Psoas muscle (tissue), 8 donors: ENCODE results near the gene MGA. TPM values are rescaled to one million over a fixed set of nuclear protein-coding genes. Genes with fewer than 3 reads are reported as not detected.

Experiments used
- ATAC-seq, 4 donors: fragments of 200-7000 bp; cut with Tn5 transposase; one replicate each; pipeline ENCODE4 v1.9.1; 2020; ENCODE audit warnings: moderate library complexity in 3 of 4, mild to moderate bottlenecking in 2 of 4
- DNase-seq, 2 donors: peaks; one replicate each; pipeline ENCODE4 v3.0.0-alpha.2; 2020
- H3K27ac ChIP-seq: fragments of 200-600 bp; one replicate; pipeline ENCODE4 v1.8.0; 2022
- H3K27me3 ChIP-seq, 3 donors: fragments of 200-600 bp in 1 of 3; one replicate each; pipeline versions ENCODE4 v1.6.1 to v1.8.0; 2013 to 2022; ENCODE audit warnings: low read length in 2 of 3, mild to moderate bottlenecking in 2 of 3, moderate library complexity in 1 of 3; ENCODE audit not compliant: insufficient read depth in 3 of 3
- H3K36me3 ChIP-seq, 2 donors: fragments of 200-600 bp in 1 of 2; one replicate each; pipeline versions ENCODE4 v1.6.1 to v1.8.0; 2013 to 2022; ENCODE audit warnings: low read depth in 1 of 2, mild to moderate bottlenecking in 1 of 2, moderate library complexity in 1 of 2; ENCODE audit not compliant: insufficient read depth in 1 of 2
- H3K4me1 ChIP-seq: fragments of 200-600 bp; one replicate; pipeline ENCODE4 v1.8.0; 2022
- H3K4me3 ChIP-seq: fragments of 200-600 bp; one replicate; pipeline ENCODE4 v1.8.0; 2022; ENCODE audit warnings: mild to moderate bottlenecking
- H3K9me3 ChIP-seq: fragments of 200-600 bp; one replicate; pipeline ENCODE4 v1.8.0; 2022
- CTCF ChIP-seq: fragments of 200-600 bp; IDR thresholded peaks from one replicate; pipeline ENCODE4 v1.8.0; 2022; ENCODE audit warnings: antibody characterized with exemption
- WGBS, 3 donors: extraction: QIAGEN DNeasy Blood & Tissue Kit; methylation state at CpG; one replicate each; pipeline versions ENCODE4 v1.1.6 to v1.1.7; 2013; 5-methylcytosine and 5-hydroxymethylcytosine counted together
- intact Hi-C, 2 donors: fragments of 100-400 bp; cut with DNase I; formaldehyde crosslinking; loops; one replicate each; pipeline versions ENCODE4 v1.11.0 to v1.14.2; 2022
- polyA plus RNA-seq, 3 donors: library from polyadenylated mRNA; stranded (reverse); fragments of 200-250 nt; gene quantifications; one replicate each; pipeline ENCODE4 v1.2.3, GENCODE V29; 2013
- total RNA-seq, 4 donors: library from RNA; stranded (reverse); fragmentation: NEBNext Ultra II Directional in 2 of 4; extraction: Animal tissue kit (Norgen Biotek cat#: 25700) in 2 of 4; gene quantifications; one replicate each; pipeline versions ENCODE4 v1.2.1 to v1.2.4, GENCODE V29; 2021 to 2023
- donor health status: healthy with polysubstance abuse.
- donor health status: DM: no; HTN: no; CAD: no; lungs with moderate emphysema.
- donor health status: Bipolar disorder and iron deficiency.
- donor health status: healthy.
- donor health status: DM: yes; HTN: yes; CAD: no.
- donor health status: DM: no; HTN: no; CAD: no.
- donor health status: DM: no; HTN: no; CAD: no.
- donor health status: DM: yes; HTN: yes; CAD: no.

The MGA gene
- total and polyA plus RNA-seq, 7 donors: 2.6 to 25.8 (median 13.1) TPM

GRCh38 chr15:41813426-41813825 is 153.2 kb downstream of the MGA start:
- intact Hi-C loops: loop anchor here in 1 of 2 donors (5.0 kb wide), 2 partner anchors 256 to 346 kb away; partner anchors contain the start of gene TYRO3
- Histone ChIP-seq H3K9me3 (no peaks in the 10 kb centered on the region), H3K4me3 (no peak overlapping the region), H3K4me1 (no peaks in the 10 kb centered on the region), H3K27me3 (no peaks in the 10 kb centered on the region), H3K27ac (no peak overlapping the region), H3K36me3 (peaks cover 3 to 57% of the 10 kb centered on the region in 2 donors)
- WGBS, 3 donors: 87 to 89% (median 88%) methylated on average over 8 of the region's 8 CpGs
- no peak for TF ChIP-seq CTCF
- no peak for DNase-seq
- ATAC-seq: no peak

GRCh38 chr15:41814534-41814933 is 154.3 kb downstream of the MGA start:
- DNase-seq (no peak), ATAC-seq (no peak)
- no peak overlapping the region for H3K27ac ChIP-seq
- H3K27me3 ChIP-seq: no peaks in the 10 kb centered on the region
- no peak for TF ChIP-seq CTCF
- no peak overlapping the region for H3K4me3 ChIP-seq
- 87 to 94% (median 93%) methylated on average over 5 of the region's 5 CpGs for WGBS, 3 donors
- intact Hi-C loops: loop anchor here in 1 of 2 donors (5.0 kb wide), 2 partner anchors 257 to 347 kb away; partner anchors contain the start of gene TYRO3
- no peaks in the 10 kb centered on the region for H3K9me3 ChIP-seq
- peaks cover 3 to 68% of the 10 kb centered on the region in 2 donors for H3K36me3 ChIP-seq
- H3K4me1 ChIP-seq: no peaks in the 10 kb centered on the region

- Histone ChIP-seq H3K27ac (no peak overlapping the region), H3K9me3 (no peaks in the 10 kb centered on the region), H3K4me1 (no peaks in the 10 kb centered on the region), H3K36me3 (peaks cover 3 to 90% of the 10 kb centered on the region in 2 donors), H3K27me3 (no peaks in the 10 kb centered on the region), H3K4me3 (no peak overlapping the region)
- 94 to 96% (median 95%) methylated on average over 9 of the region's 9 CpGs for WGBS, 3 donors
- TF ChIP-seq CTCF: no peak
- peak in 1 of 2 donors; percentile 51 for DNase-seq
- intact Hi-C loops: loop anchor here in 1 of 2 donors (5.0 kb wide), 1 partner anchor 214 kb away; no protein-coding TSS in a partner anchor
- ATAC-seq: no peak
Observed at GRCh38 chr15:41816788-41817187, 156.6 kb downstream of the MGA start.

- no peaks in the 10 kb centered on the region for H3K9me3 ChIP-seq
- no peak for TF ChIP-seq CTCF
- H3K4me1 ChIP-seq: no peaks in the 10 kb centered on the region
- WGBS, 3 donors: 87 to 89% (median 89%) methylated on average over 14 of the region's 14 CpGs
- no peak for DNase-seq
- no peak for ATAC-seq
- intact Hi-C loops: loop anchor here in 1 of 2 donors (5.0 kb wide), 1 partner anchor 215 kb away; no protein-coding TSS in a partner anchor
- no peak overlapping the region for H3K27ac ChIP-seq
- peaks cover 3 to 93% of the 10 kb centered on the region in 2 donors for H3K36me3 ChIP-seq
- no peaks in the 10 kb centered on the region for H3K27me3 ChIP-seq
- no peak overlapping the region for H3K4me3 ChIP-seq
Observed at GRCh38 chr15:41817327-41817726, 157.1 kb downstream of the MGA start.

- DNase-seq (no peak), ATAC-seq (no peak)
- TF ChIP-seq CTCF: no peak
- H3K4me3 ChIP-seq: no peak overlapping the region
- 84 to 90% (median 88%) methylated on average over 6 of the region's 6 CpGs for WGBS, 3 donors
- intact Hi-C loops: loop anchor here in 1 of 2 donors (5.0 kb wide), 1 partner anchor 215 kb away; no protein-coding TSS in a partner anchor
- H3K9me3 ChIP-seq: no peaks in the 10 kb centered on the region
- no peak overlapping the region for H3K27ac ChIP-seq
- no peaks in the 10 kb centered on the region for H3K4me1 ChIP-seq
- peaks cover 3 to 93% of the 10 kb centered on the region in 2 donors for H3K36me3 ChIP-seq
- H3K27me3 ChIP-seq: no peaks in the 10 kb centered on the region
Observed at GRCh38 chr15:41817781-41818180, 157.6 kb downstream of the MGA start.
